GM12878 (cell line): ENCODE data around the gene PPP2R2D. TPM values are rescaled to one million over a fixed set of nuclear protein-coding genes. Genes with fewer than 3 reads are reported as not detected.

Source experiments
- ATAC-seq: fragments of 200-7000 bp; cut with Tn5 transposase; 3 replicates; pipeline ENCODE4 v1.9.1; 2020; ENCODE audit warnings: mild to moderate bottlenecking, moderate library complexity
- BruUV-seq: library from RNA; stranded (reverse); fragments of 400-500 nt; replicated peaks from 2 replicates; lab custom pipeline; 2021; lab: Mats Ljungman, UMichigan
- CTCF ChIA-PET: fragments of 300-600 bp; sonication (Branson Sonifier 250); formaldehyde crosslinking; extraction: SDS; loops from one replicate; lab custom pipeline; 2021; ENCODE audit warnings: inconsistent platforms; lab: Yijun Ruan, JAX
- POLR2A ChIA-PET: fragments of 350-600 bp; formaldehyde crosslinking; extraction: SDS; loops from one replicate; lab custom pipeline; 2021; ENCODE audit warnings: inconsistent platforms; lab: Charles Lee
- RAD21 ChIA-PET: fragments of 300-600 bp; sonication (Branson Sonifier 250); formaldehyde crosslinking; loops from one replicate; lab custom pipeline; 2023; ENCODE audit warnings: antibody characterized with exemption; ENCODE audit not compliant: unreplicated experiment; lab: Charles Lee
- SMC1A ChIA-PET: fragments of 300-600 bp; sonication (Branson Sonifier 250); formaldehyde crosslinking; loops from one replicate; lab custom pipeline; 2023; ENCODE audit not compliant: unreplicated experiment, uncharacterized antibody; lab: Charles Lee
- DNase-seq: peaks from one replicate; pipeline ENCODE4 v3.0.0-alpha.2; 2011; ENCODE audit warnings: low read depth, low spot score
- FAIRE-seq: peaks from 3 replicates; lab custom pipeline; 2011; peaks lifted over from hg19 to GRCh38; lab: Jason Lieb, UNC
- H2AFZ ChIP-seq: 2 replicates; pipeline ENCODE4 v1.6.0; 2011; ENCODE audit warnings: low read depth, low read length, control low read depth; ENCODE audit not compliant: control insufficient read depth
- H3K27ac ChIP-seq: 2 replicates; pipeline ENCODE4 v1.5.1; 2011; ENCODE audit warnings: control low read depth; ENCODE audit not compliant: control insufficient read depth, insufficient read depth
- H3K27me3 ChIP-seq, 2 experiments: replicated peaks in 1 of 2; 2 replicates each; pipeline versions ENCODE4 v1.6.0 to v1.6.1; 2011; ENCODE audit warnings: low read length in 1 of 2; ENCODE audit not compliant: control insufficient read depth in 2 of 2, insufficient read depth in 2 of 2
- H3K36me3 ChIP-seq, 2 experiments: 2 replicates each; pipeline ENCODE4 v1.5.1; 2011; ENCODE audit warnings: low read length in 1 of 2; ENCODE audit not compliant: control insufficient read depth in 2 of 2, insufficient read depth in 2 of 2
- H3K4me1 ChIP-seq: 2 replicates; pipeline ENCODE4 v1.6.1; 2011; ENCODE audit warnings: mild to moderate bottlenecking, low read length, moderate library complexity, mixed read lengths; ENCODE audit not compliant: control insufficient read depth, insufficient read depth
- H3K4me2 ChIP-seq: 2 replicates; pipeline ENCODE4 v1.6.0; 2011; ENCODE audit warnings: control low read depth; ENCODE audit not compliant: control insufficient read depth, insufficient read depth
- H3K4me3 ChIP-seq: fragments of 200-600 bp; sonication (generic); 2 replicates; pipeline ENCODE4 v1.5.1; 2016
- H3K79me2 ChIP-seq: 2 replicates; pipeline ENCODE4 v1.6.0; 2011; ENCODE audit warnings: low read length; ENCODE audit not compliant: control insufficient read depth, insufficient read depth
- H3K9ac ChIP-seq: 2 replicates; pipeline ENCODE4 v1.8.0; 2011; ENCODE audit warnings: low read length, control low read depth, mixed read lengths; ENCODE audit not compliant: control insufficient read depth, insufficient read depth
- H3K9me3 ChIP-seq: replicated peaks from 3 replicates; pipeline ENCODE4 v1.5.1; 2011; ENCODE audit warnings: mild to moderate bottlenecking, low read length; ENCODE audit not compliant: control insufficient read depth, insufficient read depth
- H4K20me1 ChIP-seq: 2 replicates; pipeline ENCODE4 v1.6.0; 2011; ENCODE audit not compliant: control insufficient read depth, insufficient read depth
- CHD1 ChIP-seq: IDR thresholded peaks from 2 replicates; pipeline ENCODE4 v1.6.1; 2012; ENCODE audit warnings: low read depth, low read length, improper control_type of control experiment
- KLF5 ChIP-seq: fragments of 450-650 bp; IDR thresholded peaks from 2 replicates; pipeline ENCODE4 v1.6.1; 2014; ENCODE audit warnings: mild to moderate bottlenecking; ENCODE audit not compliant: partially characterized antibody
- MTA2 ChIP-seq: fragments of 450-650 bp; IDR thresholded peaks from 2 replicates; pipeline ENCODE4 v1.6.1; 2016; ENCODE audit warnings: low read depth, mild to moderate bottlenecking, moderate library complexity
- TBL1XR1 ChIP-seq: IDR thresholded peaks from 2 replicates; pipeline ENCODE4 v1.6.1; 2012; ENCODE audit warnings: low read depth, low read length, improper control_type of control experiment
- WGBS: methylation state at CpG from one replicate; pipeline ENCODE4 v1.1.6; 2016; ENCODE audit warnings: low lambda C conversion rate; ENCODE audit not compliant: insufficient replicate concordance, insufficient coverage; ENCODE audit errors: missing lambda C conversion rate; 5-methylcytosine and 5-hydroxymethylcytosine counted together
- in situ Hi-C: fragments of 300-500 bp; cut with MboI; formaldehyde crosslinking; loops from 9 replicates; pipeline ENCODE4 v1.14.3; 2018; ENCODE audit warnings: mixed read lengths
- intact Hi-C: fragments of 100-400 bp; cut with micrococcal nuclease; formaldehyde crosslinking; loops from one replicate; pipeline ENCODE4 v1.14.2; 2022; ENCODE audit not compliant: unreplicated experiment
- polyA plus RNA-seq, 11 experiments: library from polyadenylated mRNA; depleted of rRNA in 4 of 11; unstranded in 6 of 11; stranded (reverse) in 5 of 11; fragments of >200 nt; fragmentation: Nextera tagmentation in 4 of 11; fragmentation: Illumina TruSeq in 1 of 11; extraction: Ambion mirVana in 4 of 11; extraction: Trizol in 1 of 11; gene quantifications; 1 replicate in 1 of 11; 2 replicates in 10 of 11; pipeline versions ENCODE4 v1.2.1 to v1.2.3, GENCODE V29; 2011 to 2016; ENCODE audit warnings: inconsistent platforms in 2 of 11, missing spikeins in 2 of 11, low read depth in 1 of 11
- total RNA-seq, 4 experiments: library from RNA; depleted of rRNA in 3 of 4; stranded (reverse); fragments of >200 nt in 3 of 4; fragmentation: Illumina TruSeq in 1 of 4; extraction: Trizol in 1 of 4; gene quantifications; 2 replicates each; pipeline versions ENCODE4 v1.2.1 to v1.2.3, GENCODE V29; 2013 to 2021
- TF ChIP-seq, protein P1 (sequence below), 3 experiments: IDR thresholded peaks in 2 of 3; conservative IDR thresholded peaks in 1 of 3; 2 replicates each; pipeline ENCODE4 v1.5.1; 2011; ENCODE audit warnings: low read depth in 3 of 3, low read length in 3 of 3, mild to moderate bottlenecking in 3 of 3, control low read depth in 2 of 3, moderate library complexity in 2 of 3, inconsistent platforms in 1 of 3, mixed read lengths in 1 of 3; ENCODE audit not compliant: control insufficient read depth in 2 of 3, insufficient read depth in 1 of 3; ENCODE audit errors: extremely low read depth in 1 of 3
- TF ChIP-seq, protein P2 (sequence below): fragments of 150-350 bp; IDR thresholded peaks from 2 replicates; pipeline ENCODE4 v1.6.1; 2014; ENCODE audit warnings: mild to moderate bottlenecking, low read depth, low read length

Gene PPP2R2D
- total and polyA plus RNA-seq, 10 of the 15 experiments (the other 5 are each of a cell fraction or from before 2014, with no cell fraction given): 2.8 to 41.9 (median 21.8) TPM

DNA sequence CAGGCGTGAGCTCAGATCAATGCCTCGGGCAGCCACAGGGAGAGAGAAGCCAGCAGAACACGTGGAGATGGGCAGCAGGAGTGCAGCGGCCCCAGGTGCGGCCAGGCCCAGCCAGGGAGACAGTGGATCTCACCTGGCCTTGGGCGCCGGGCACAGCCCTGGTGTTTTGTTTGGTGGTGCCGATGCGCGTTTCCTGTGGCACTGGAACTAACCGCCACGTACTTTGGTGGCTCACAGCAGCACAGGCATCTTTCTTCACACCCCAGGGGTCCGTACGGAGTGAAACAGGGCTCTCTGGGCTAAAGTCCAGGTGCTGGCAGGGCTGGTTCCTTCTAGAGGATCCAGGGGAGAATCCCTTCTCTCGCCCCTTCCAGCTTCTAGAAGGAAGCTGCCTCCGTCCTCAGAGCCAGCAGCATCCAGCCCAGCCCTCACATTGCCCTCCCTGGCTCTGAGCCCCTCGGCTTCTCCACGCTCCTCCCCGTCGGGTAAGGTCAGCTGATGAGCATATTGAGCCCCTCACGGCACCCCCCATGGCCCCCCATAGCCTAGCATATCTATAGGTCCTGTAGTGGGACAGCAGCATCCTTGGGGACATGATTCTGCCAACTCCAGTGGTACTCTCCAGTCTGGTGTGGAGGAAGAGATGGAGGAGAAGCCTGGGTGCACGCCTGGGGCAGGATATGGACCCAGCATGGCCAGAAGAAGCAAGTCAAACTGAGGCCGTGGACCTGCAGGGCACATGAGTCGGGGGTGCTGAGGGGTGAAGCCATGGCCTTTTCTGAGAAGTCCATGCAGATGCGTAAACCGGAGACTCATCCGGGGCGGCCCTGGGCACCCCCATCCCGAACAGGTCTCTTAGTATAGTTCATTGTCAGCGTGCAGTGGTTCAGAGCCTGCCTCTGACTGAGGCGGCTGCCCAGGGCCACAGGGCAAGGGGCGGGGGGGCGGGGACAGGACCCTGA is 43.4 kb upstream of the PPP2R2D start:
- BruUV-seq: no TSS peak

More for the DNA sequence above, 43.4 kb upstream of the PPP2R2D start:
- Histone ChIP-seq H3K36me3 (no peaks in the 10 kb centered on the region), H4K20me1 (no peaks in the 10 kb centered on the region), H3K9me3 (no peaks in the 10 kb centered on the region), H3K27ac (no peak overlapping the region), H2AFZ (no peak overlapping the region), H3K79me2 (no peaks in the 10 kb centered on the region), H3K4me3 (no peak overlapping the region), H3K27me3 (no peaks in the 10 kb centered on the region), H3K9ac (no peak overlapping the region), H3K4me2 (no peak overlapping the region), H3K4me1 (no peaks in the 10 kb centered on the region)
- FAIRE-seq (no peak), ATAC-seq (no peak), DNase-seq (no peak)
- in situ Hi-C loops (no loop called here), intact Hi-C loops (no loop called here)
- 40% methylated on average over 33 of the region's 33 CpGs for WGBS
- no peak for TF ChIP-seq MTA2
- no peak for TF ChIP-seq KLF5
- TF ChIP-seq, protein P1, sequence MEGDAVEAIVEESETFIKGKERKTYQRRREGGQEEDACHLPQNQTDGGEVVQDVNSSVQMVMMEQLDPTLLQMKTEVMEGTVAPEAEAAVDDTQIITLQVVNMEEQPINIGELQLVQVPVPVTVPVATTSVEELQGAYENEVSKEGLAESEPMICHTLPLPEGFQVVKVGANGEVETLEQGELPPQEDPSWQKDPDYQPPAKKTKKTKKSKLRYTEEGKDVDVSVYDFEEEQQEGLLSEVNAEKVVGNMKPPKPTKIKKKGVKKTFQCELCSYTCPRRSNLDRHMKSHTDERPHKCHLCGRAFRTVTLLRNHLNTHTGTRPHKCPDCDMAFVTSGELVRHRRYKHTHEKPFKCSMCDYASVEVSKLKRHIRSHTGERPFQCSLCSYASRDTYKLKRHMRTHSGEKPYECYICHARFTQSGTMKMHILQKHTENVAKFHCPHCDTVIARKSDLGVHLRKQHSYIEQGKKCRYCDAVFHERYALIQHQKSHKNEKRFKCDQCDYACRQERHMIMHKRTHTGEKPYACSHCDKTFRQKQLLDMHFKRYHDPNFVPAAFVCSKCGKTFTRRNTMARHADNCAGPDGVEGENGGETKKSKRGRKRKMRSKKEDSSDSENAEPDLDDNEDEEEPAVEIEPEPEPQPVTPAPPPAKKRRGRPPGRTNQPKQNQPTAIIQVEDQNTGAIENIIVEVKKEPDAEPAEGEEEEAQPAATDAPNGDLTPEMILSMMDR (IDR thresholded peaks at IDR 0.05 in 2 of 3, conservative IDR thresholded peaks at IDR 0.05 in 1 of 3; ENCODE audit: control insufficient read depth in 2 of 3, extremely low read depth in 1 of 3, insufficient read depth in 1 of 3, low read depth in 3 of 3, low read length in 3 of 3): no peak
- TF ChIP-seq, protein P2, sequence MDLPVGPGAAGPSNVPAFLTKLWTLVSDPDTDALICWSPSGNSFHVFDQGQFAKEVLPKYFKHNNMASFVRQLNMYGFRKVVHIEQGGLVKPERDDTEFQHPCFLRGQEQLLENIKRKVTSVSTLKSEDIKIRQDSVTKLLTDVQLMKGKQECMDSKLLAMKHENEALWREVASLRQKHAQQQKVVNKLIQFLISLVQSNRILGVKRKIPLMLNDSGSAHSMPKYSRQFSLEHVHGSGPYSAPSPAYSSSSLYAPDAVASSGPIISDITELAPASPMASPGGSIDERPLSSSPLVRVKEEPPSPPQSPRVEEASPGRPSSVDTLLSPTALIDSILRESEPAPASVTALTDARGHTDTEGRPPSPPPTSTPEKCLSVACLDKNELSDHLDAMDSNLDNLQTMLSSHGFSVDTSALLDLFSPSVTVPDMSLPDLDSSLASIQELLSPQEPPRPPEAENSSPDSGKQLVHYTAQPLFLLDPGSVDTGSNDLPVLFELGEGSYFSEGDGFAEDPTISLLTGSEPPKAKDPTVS: no peak
- TF ChIP-seq CHD1: no peak
- no peak for TF ChIP-seq TBL1XR1
- ChIA-PET POLR2A (no interaction called here), CTCF (no interaction called here), SMC1A (no interaction called here), RAD21 (no interaction called here)
